ENCODE data around the gene COX6A1.
"Not testable (repeated sequence)": the region's sequence is repeated elsewhere in the genome, so short reads cannot be mapped to it uniquely, and the experiment has no call there.

The COX6A1 gene

GRCh38 chr12:120481022-120481767 is 43.3 kb downstream of the COX6A1 start:
- no peak overlapping the region for H3K4me3 ChIP-seq (ENCODE audit: control insufficient read depth, low read depth, low read length)
- TF ChIP-seq CTCF (conservative IDR thresholded peaks at IDR 0.05; ENCODE audit: control insufficient read depth, insufficient read depth, low read depth, low read length), result no peak
- DNase-seq (ENCODE audit: low read depth), result no peak

- no peak for DNase-seq (ENCODE audit: low read depth)
- no peak for TF ChIP-seq CTCF (conservative IDR thresholded peaks at IDR 0.05; ENCODE audit: control insufficient read depth, insufficient read depth, low read depth, low read length)
- H3K4me3 ChIP-seq (ENCODE audit: control insufficient read depth, low read depth, low read length), result no peak overlapping the region
Measured at GRCh38 chr12:120483621-120484020, 45.7 kb downstream of the COX6A1 start.

GRCh38 chr12:120485961-120486881 is 48.3 kb downstream of the COX6A1 start:
- no peak for TF ChIP-seq CTCF (conservative IDR thresholded peaks at IDR 0.05; ENCODE audit: control insufficient read depth, insufficient read depth, low read depth, low read length)
- DNase-seq (ENCODE audit: low read depth), result no peak
- H3K4me3 ChIP-seq (ENCODE audit: control insufficient read depth, low read depth, low read length), result no peak overlapping the region

DNA sequence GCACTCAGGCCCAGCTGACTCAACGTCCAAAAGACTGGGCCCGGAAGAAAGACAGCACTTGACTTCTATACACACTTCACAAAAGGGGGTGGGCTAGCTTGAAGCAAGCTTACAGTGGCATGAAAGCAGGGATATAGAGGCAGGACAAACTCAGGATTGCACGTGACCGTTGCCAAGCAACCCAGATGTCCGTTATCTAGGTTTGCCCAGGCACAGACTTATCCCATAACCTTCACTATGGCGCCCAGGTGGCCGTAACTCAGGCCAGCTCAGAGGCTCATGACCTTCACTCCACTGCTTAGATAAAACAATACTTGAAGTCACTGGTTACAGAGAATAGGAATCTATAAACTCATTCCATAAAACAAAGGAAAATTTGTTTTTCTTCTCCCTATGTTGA is 49.6 kb downstream of the COX6A1 start:
- DNase-seq (ENCODE audit: low read depth); H3K4me3 ChIP-seq (ENCODE audit: control insufficient read depth, low read depth, low read length): not testable (repeated sequence)

DNA sequence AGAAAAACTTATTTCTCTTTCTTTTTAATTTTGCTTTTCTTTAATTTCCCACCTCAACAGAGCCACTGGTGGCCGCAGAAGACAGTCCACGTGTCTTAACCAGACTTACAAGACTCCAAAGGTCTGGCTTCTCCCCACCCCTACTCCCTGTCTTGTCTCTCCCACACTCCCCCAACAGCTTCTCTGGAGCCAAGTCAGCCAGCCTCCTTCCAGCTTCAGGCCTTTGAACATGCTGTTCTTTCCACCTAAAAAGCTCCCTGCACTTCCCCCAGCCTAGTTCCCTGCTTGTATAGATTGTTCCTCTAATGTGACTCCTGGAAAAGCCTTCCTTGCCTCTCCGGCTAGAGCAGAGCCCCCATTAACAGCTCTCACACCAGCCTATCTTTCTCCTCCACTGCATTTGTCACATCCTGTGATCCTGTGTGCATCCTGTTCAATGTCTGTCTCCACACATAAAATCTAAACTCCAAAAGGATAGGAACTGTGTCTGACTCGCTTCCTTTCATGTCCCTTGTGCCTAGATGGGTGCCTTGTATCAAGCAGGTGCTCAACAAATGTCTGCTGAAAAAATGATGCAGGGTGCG is 50.2 kb downstream of the COX6A1 start:
- H3K4me3 ChIP-seq (ENCODE audit: control insufficient read depth, low read depth, low read length), result no peak overlapping the region
- no peak for TF ChIP-seq CTCF (conservative IDR thresholded peaks at IDR 0.05; ENCODE audit: control insufficient read depth, insufficient read depth, low read depth, low read length)
- no peak for DNase-seq (ENCODE audit: low read depth)

- TF ChIP-seq CTCF (conservative IDR thresholded peaks at IDR 0.05; ENCODE audit: control insufficient read depth, insufficient read depth, low read depth, low read length), result no peak
- no peak overlapping the region for H3K4me3 ChIP-seq (ENCODE audit: control insufficient read depth, low read depth, low read length)
- DNase-seq (ENCODE audit: low read depth), result peak; percentile 60
Measured at GRCh38 chr12:120489018-120489417, 51.1 kb downstream of the COX6A1 start.

DNA sequence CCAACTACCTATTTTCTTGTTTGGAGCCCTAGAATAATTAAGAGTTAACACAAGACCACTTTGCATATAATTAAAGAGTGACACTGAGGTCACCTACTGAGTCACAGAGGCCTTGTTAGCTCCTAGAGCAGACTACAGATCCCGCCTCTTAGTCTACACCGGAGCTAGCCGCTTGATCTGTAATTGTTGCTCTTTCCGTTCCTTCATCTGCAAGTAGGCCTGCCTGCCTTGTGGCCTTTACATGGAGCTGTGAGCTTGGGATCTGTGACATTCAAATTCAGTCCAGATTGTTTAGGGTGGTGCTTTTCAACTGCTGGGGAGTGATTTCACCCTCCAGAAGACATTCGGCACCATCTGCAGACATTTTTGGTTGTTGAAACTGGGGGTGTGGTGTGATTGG is 52.4 kb downstream of the COX6A1 start:
- no peak for TF ChIP-seq CTCF (conservative IDR thresholded peaks at IDR 0.05; ENCODE audit: control insufficient read depth, insufficient read depth, low read depth, low read length)
- DNase-seq (ENCODE audit: low read depth), result no peak
- H3K4me3 ChIP-seq (ENCODE audit: control insufficient read depth, low read depth, low read length), result no peak overlapping the region
